ENCODE measurements around the gene MYO15B.

DNA sequence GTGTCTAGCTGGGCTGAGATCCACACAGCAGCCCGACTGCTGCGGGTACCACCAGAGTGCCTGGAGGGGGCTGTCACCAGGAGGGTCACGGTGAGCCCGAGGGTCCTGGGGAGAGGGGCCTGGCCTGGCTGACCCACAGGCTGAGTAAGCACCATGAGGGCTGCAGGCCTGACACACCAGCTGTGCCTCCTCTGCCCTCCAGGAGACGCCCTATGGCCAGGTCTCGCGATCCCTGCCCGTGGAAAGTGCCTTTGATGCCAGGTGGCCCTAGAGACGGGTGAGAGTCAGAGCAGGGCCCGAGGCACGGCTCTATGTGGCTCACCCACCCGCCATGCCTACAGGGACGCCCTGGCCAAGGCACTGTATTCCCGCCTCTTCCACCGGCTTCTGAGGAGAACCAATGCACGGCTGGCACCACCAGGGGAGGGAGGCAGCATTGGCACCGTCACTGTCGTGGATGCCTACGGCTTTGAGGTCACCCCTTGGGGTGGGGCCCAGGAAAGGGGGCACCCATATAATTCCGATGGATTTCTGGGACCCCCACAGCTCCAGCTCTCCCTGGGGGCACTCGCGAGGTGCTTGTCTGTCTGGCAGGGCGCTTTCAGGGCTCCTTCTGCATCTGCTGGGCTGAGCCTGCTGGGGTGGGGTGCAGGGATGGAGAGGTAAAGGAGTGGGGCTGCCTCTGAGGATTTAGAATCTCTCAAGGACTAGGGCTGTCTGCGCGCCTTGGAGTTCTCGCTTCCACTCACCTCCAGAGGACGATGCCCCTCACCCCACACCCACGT lies 7.1 kb downstream of the MYO15B start:
- no peak for TF ChIP-seq EZH2 (IDR thresholded peaks at IDR 0.05; ENCODE audit: insufficient read depth, poor library complexity, severe bottlenecking)
- TF ChIP-seq EZH2phosphoT487 (IDR thresholded peaks at IDR 0.05; ENCODE audit: insufficient read depth, low read depth) = no peak
